ENCODE results near the gene MAEL. TPM values are rescaled to one million over a fixed set of nuclear protein-coding genes. Genes with fewer than 3 reads are reported as not detected.
"Not testable (repeated sequence)": the region's sequence is repeated elsewhere in the genome, so short reads cannot be mapped to it uniquely, and the experiment has no call there.

MAEL gene
- total RNA-seq, 1 donor from 2014 or later = 0.24 TPM

GRCh38 chr1:166978821-166979220 lies 10.3 kb upstream of the MAEL start:
- ATAC-seq = no peak

GRCh38 chr1:166980383-166980782 lies 8.7 kb upstream of the MAEL start:
- no peak for ATAC-seq

- no peak for ATAC-seq
Observed at GRCh38 chr1:166980818-166981217, 8.3 kb upstream of the MAEL start.

GRCh38 chr1:166981589-166981988 lies 7.5 kb upstream of the MAEL start:
- ATAC-seq = no peak

GRCh38 chr1:166999075-166999474 lies 10.0 kb downstream of the MAEL start:
- no peak for ATAC-seq

- no peak for ATAC-seq
Observed at GRCh38 chr1:166999500-167000055, 10.5 kb downstream of the MAEL start.

- no peak for ATAC-seq
Observed at GRCh38 chr1:167000546-167000945, 11.5 kb downstream of the MAEL start.

GRCh38 chr1:167002354-167002753 lies 13.3 kb downstream of the MAEL start:
- ATAC-seq = no peak

- ATAC-seq = no peak
Observed at GRCh38 chr1:167003711-167004110, 14.6 kb downstream of the MAEL start.

- ATAC-seq = no peak
Observed at GRCh38 chr1:167011560-167012191, 22.6 kb downstream of the MAEL start.

GRCh38 chr1:167012570-167012969 lies 23.5 kb downstream of the MAEL start:
- no peak for ATAC-seq

- ATAC-seq = no peak
Observed at GRCh38 chr1:167013108-167013929, 24.2 kb downstream of the MAEL start.

- ATAC-seq = no peak
Observed at GRCh38 chr1:167016100-167016750, 27.1 kb downstream of the MAEL start.

GRCh38 chr1:167022384-167022783 lies 33.3 kb downstream of the MAEL start:
- ATAC-seq = no peak

- ATAC-seq = not testable (repeated sequence)
Observed at GRCh38 chr1:167029553-167029952, 40.5 kb downstream of the MAEL start.

GRCh38 chr1:167033646-167034045 lies 44.6 kb downstream of the MAEL start:
- no peak for ATAC-seq

GRCh38 chr1:167043752-167044488 lies 54.8 kb downstream of the MAEL start:
- peak; percentile 91 for ATAC-seq

- no peak for ATAC-seq
Observed at GRCh38 chr1:167051907-167052306, 62.8 kb downstream of the MAEL start.

GRCh38 chr1:167052389-167052788 lies 63.3 kb downstream of the MAEL start:
- ATAC-seq = no peak

- ATAC-seq = no peak
Observed at GRCh38 chr1:167054531-167054930, 65.5 kb downstream of the MAEL start.

- no peak for ATAC-seq
Observed at GRCh38 chr1:167054946-167055630, 66.0 kb downstream of the MAEL start.
